Measurements from ENCODE around the gene CUL9.
"Not testable (repeated sequence)": the region's sequence is repeated elsewhere in the genome, so short reads cannot be mapped to it uniquely, and the experiment has no call there.

Gene CUL9

GRCh38 chr6:43181942-43182860 is at the start of gene CUL9:
CUL9 (plus strand) TSS chr6:43182196; CDS start chr6:43184311, 2,115 bp downstream.
- peak in 57 of 58 donors; percentile 42 to 91 (median 81) for DNase-seq

- DNase-seq: no peak
Observed at GRCh38 chr6:43138267-43138666, 43.7 kb upstream of the CUL9 start.

GRCh38 chr6:43139973-43140372 is 42.0 kb upstream of the CUL9 start:
- not testable (repeated sequence) for DNase-seq

GRCh38 chr6:43141644-43142043 is 40.4 kb upstream of the CUL9 start:
- no peak for DNase-seq

GRCh38 chr6:43142101-43142500 is 39.9 kb upstream of the CUL9 start:
- no peak for DNase-seq

- peak in 56 of 58 donors; percentile 6 to 90 (median 70) for DNase-seq
Observed at GRCh38 chr6:43143235-43144128, 38.5 kb upstream of the CUL9 start.

GRCh38 chr6:43144879-43145278 is 37.1 kb upstream of the CUL9 start:
- no peak for DNase-seq

- DNase-seq: no peak
Observed at GRCh38 chr6:43146261-43146660, 35.7 kb upstream of the CUL9 start.

- no peak for DNase-seq
Observed at GRCh38 chr6:43146709-43147688, 35.0 kb upstream of the CUL9 start.

GRCh38 chr6:43147691-43148477 is 34.1 kb upstream of the CUL9 start:
- DNase-seq: no peak

GRCh38 chr6:43149265-43149664 is 32.7 kb upstream of the CUL9 start:
- no peak for DNase-seq

- no peak for DNase-seq
Observed at GRCh38 chr6:43150051-43150751, 31.8 kb upstream of the CUL9 start.

GRCh38 chr6:43159599-43159998 is 22.4 kb upstream of the CUL9 start:
- DNase-seq: no peak

GRCh38 chr6:43163899-43164298 is 18.1 kb upstream of the CUL9 start:
- no peak for DNase-seq

GRCh38 chr6:43170417-43170930 is 11.5 kb upstream of the CUL9 start:
- DNase-seq: peak in 20 of 58 donors; percentile 59 to 89 (median 80)

- DNase-seq: peak; percentile 89 to 100 (median 99)
Observed at GRCh38 chr6:43170931-43171706, 10.9 kb upstream of the CUL9 start, which contains the start of gene SRF. SRF (plus strand) TSS chr6:43171269; CDS start chr6:43171657, 388 bp downstream.

GRCh38 chr6:43171707-43172103 is 10.3 kb upstream of the CUL9 start:
- DNase-seq: peak in 11 of 58 donors; percentile 19 to 48 (median 38)
